H9 (cell line): Measurements from ENCODE around the gene CAMTA1. TPM values are rescaled to one million over a fixed set of nuclear protein-coding genes. Genes with fewer than 3 reads are reported as not detected.

Experiments used
- DNase-seq: peaks from one replicate; pipeline ENCODE4 v3.0.0-alpha.2; 2017
- H2AFZ ChIP-seq: one replicate; pipeline ENCODE4 v1.6.1; 2013; ENCODE audit warnings: mild to moderate bottlenecking, low read length, control low read depth, moderate library complexity
- H2AK5ac ChIP-seq: 2 replicates; pipeline ENCODE4 v1.6.1; 2013; ENCODE audit warnings: low read length, control low read depth, mixed read lengths; ENCODE audit not compliant: insufficient read length
- H2BK120ac ChIP-seq: one replicate; pipeline ENCODE4 v1.6.1; 2013; ENCODE audit warnings: low read depth, mild to moderate bottlenecking, low read length, control low read depth, inconsistent platforms; ENCODE audit not compliant: poor library complexity, severe bottlenecking
- H2BK12ac ChIP-seq: 2 replicates; pipeline ENCODE4 v1.6.1; 2013; ENCODE audit warnings: low read length, control low read depth, mixed read lengths, low read depth; ENCODE audit not compliant: insufficient read length
- H2BK15ac ChIP-seq: 2 replicates; pipeline ENCODE4 v1.6.1; 2013; ENCODE audit warnings: low read depth, low read length, control low read depth
- H2BK20ac ChIP-seq: one replicate; pipeline ENCODE4 v1.6.1; 2013; ENCODE audit warnings: low read depth, mild to moderate bottlenecking, low read length, control low read depth, inconsistent platforms; ENCODE audit not compliant: poor library complexity, severe bottlenecking
- H2BK5ac ChIP-seq: 2 replicates; pipeline ENCODE4 v1.6.1; 2013; ENCODE audit warnings: low read length, control low read depth, mixed read lengths; ENCODE audit not compliant: insufficient read length
- H3K14ac ChIP-seq: 2 replicates; pipeline ENCODE4 v1.6.1; 2013; ENCODE audit warnings: low read length, control low read depth; ENCODE audit not compliant: insufficient read depth
- H3K18ac ChIP-seq: 2 replicates; pipeline ENCODE4 v1.6.1; 2013; ENCODE audit warnings: low read depth, mild to moderate bottlenecking, mixed read lengths, low read length, control low read depth; ENCODE audit not compliant: insufficient read length
- H3K23ac ChIP-seq: 2 replicates; pipeline ENCODE4 v1.6.1; 2013; ENCODE audit warnings: low read length, control low read depth, mixed read lengths, low read depth; ENCODE audit not compliant: insufficient read length
- H3K23me2 ChIP-seq: 2 replicates; pipeline ENCODE4 v1.6.1; 2013; ENCODE audit warnings: low read depth, mild to moderate bottlenecking, mixed read lengths, low read length, control low read depth; ENCODE audit not compliant: insufficient read length, poor library complexity, severe bottlenecking
- H3K27ac ChIP-seq: 2 replicates; pipeline ENCODE4 v1.5.1; 2013; ENCODE audit warnings: low read length, control low read depth, mixed read lengths, low read depth; ENCODE audit not compliant: insufficient read length
- H3K27me3 ChIP-seq: 2 replicates; pipeline ENCODE4 v1.6.1; 2013; ENCODE audit warnings: low read length, control low read depth, inconsistent platforms; ENCODE audit not compliant: insufficient read depth
- H3K4ac ChIP-seq: 2 replicates; pipeline ENCODE4 v1.6.1; 2013; ENCODE audit warnings: low read depth, mild to moderate bottlenecking, control low read depth, inconsistent platforms, low read length, moderate library complexity
- H3K4me1 ChIP-seq: 2 replicates; pipeline ENCODE4 v1.6.1; 2013; ENCODE audit warnings: low read length, control low read depth, inconsistent platforms; ENCODE audit not compliant: insufficient read depth
- H3K4me2 ChIP-seq: 2 replicates; pipeline ENCODE4 v1.6.1; 2013; ENCODE audit warnings: low read length, control low read depth, mixed read lengths; ENCODE audit not compliant: insufficient read length, insufficient read depth
- H3K56ac ChIP-seq: 2 replicates; pipeline ENCODE4 v1.6.1; 2013; ENCODE audit warnings: low read depth, mild to moderate bottlenecking, mixed read lengths, low read length, control low read depth; ENCODE audit not compliant: insufficient read length
- H3K79me1 ChIP-seq: 2 replicates; pipeline ENCODE4 v1.6.1; 2013; ENCODE audit warnings: low read depth, mild to moderate bottlenecking, moderate library complexity, low read length, control low read depth, inconsistent platforms; ENCODE audit not compliant: insufficient read depth, poor library complexity, severe bottlenecking
- H3K79me2 ChIP-seq: 2 replicates; pipeline ENCODE4 v1.6.1; 2013; ENCODE audit warnings: low read length, control low read depth, inconsistent platforms; ENCODE audit not compliant: insufficient read depth
- H3K9ac ChIP-seq: 2 replicates; pipeline ENCODE4 v1.6.1; 2013; ENCODE audit warnings: low read length, control low read depth, mixed read lengths; ENCODE audit not compliant: insufficient read length; ENCODE audit errors: extremely low read depth
- H3K9me3 ChIP-seq: one replicate; pipeline ENCODE4 v1.6.1; 2013; ENCODE audit warnings: low read depth, low read length, inconsistent platforms; ENCODE audit not compliant: control insufficient read depth
- H3T11ph ChIP-seq: one replicate; pipeline ENCODE4 v1.6.1; 2013; ENCODE audit warnings: mild to moderate bottlenecking, low read length, control low read depth, inconsistent platforms
- H4K20me1 ChIP-seq: one replicate; pipeline ENCODE4 v1.6.1; 2013; ENCODE audit not compliant: control insufficient read depth, insufficient read length, insufficient read depth
- H4K5ac ChIP-seq: 2 replicates; pipeline ENCODE4 v1.6.1; 2013; ENCODE audit warnings: low read depth, mild to moderate bottlenecking, mixed read lengths, low read length, control low read depth; ENCODE audit not compliant: insufficient read length
- H4K8ac ChIP-seq: replicated peaks from 2 replicates; pipeline ENCODE4 v1.6.1; 2013; ENCODE audit warnings: low read length, control low read depth, mixed read lengths, low read depth; ENCODE audit not compliant: insufficient read length
- H4K91ac ChIP-seq: 2 replicates; pipeline ENCODE4 v1.6.1; 2013; ENCODE audit warnings: low read depth, mild to moderate bottlenecking, moderate library complexity, mixed read lengths, low read length, control low read depth; ENCODE audit not compliant: insufficient read length
- H3K27ac Mint-ChIP-seq, 3 experiments: 2 replicates in 2 of 3; 3 replicates in 1 of 3; pipeline ENCODE4 v1.8.0; 2020 to 2021; ENCODE audit warnings: mixed read lengths in 3 of 3, mild to moderate bottlenecking in 1 of 3, moderate library complexity in 1 of 3
- H3K27me3 Mint-ChIP-seq: 2 replicates; pipeline ENCODE4 v1.8.0; 2021; ENCODE audit warnings: low read depth, mild to moderate bottlenecking, moderate library complexity, mixed read lengths
- H3K36me3 Mint-ChIP-seq, 3 experiments: 2 replicates in 2 of 3; 3 replicates in 1 of 3; pipeline ENCODE4 v1.8.0; 2020 to 2021; ENCODE audit warnings: low read depth in 3 of 3, mixed read lengths in 3 of 3; ENCODE audit not compliant: insufficient read depth in 1 of 3
- H3K4me1 Mint-ChIP-seq, 2 experiments: 2 replicates each; pipeline ENCODE4 v1.8.0; 2020; ENCODE audit warnings: mixed read lengths in 2 of 2
- H3K4me3 Mint-ChIP-seq, 2 experiments: 2 replicates in 1 of 2; 3 replicates in 1 of 2; pipeline ENCODE4 v1.8.0; 2020 to 2021; ENCODE audit warnings: mild to moderate bottlenecking in 2 of 2, mixed read lengths in 2 of 2, moderate library complexity in 1 of 2
- H3K9me3 Mint-ChIP-seq, 2 experiments: 2 replicates in 1 of 2; 3 replicates in 1 of 2; pipeline ENCODE4 v1.8.0; 2020; ENCODE audit warnings: mild to moderate bottlenecking in 2 of 2, mixed read lengths in 2 of 2, moderate library complexity in 1 of 2
- CTCF ChIP-seq: fragments of 200-600 bp; sonication (generic); conservative IDR thresholded peaks from 3 replicates; pipeline ENCODE4 v1.8.0; 2021; ENCODE audit warnings: antibody characterized with exemption, mild to moderate bottlenecking
- WGBS: extraction: QIAGEN DNeasy Blood & Tissue Kit; methylation state at CpG from one replicate; pipeline ENCODE4 v1.1.7; 2013; ENCODE audit warnings: missing lambda C conversion rate, low lambda C conversion rate, mixed read lengths; ENCODE audit not compliant: insufficient read length; ENCODE audit errors: extremely low coverage; 5-methylcytosine and 5-hydroxymethylcytosine counted together
- total RNA-seq: library from RNA; stranded (reverse); gene quantifications from 2 replicates; pipeline ENCODE4 v1.2.1, GENCODE V29; 2021

Gene CAMTA1
- total RNA-seq, 1 experiment from 2014 or later, result 115 TPM

- no peak overlapping the region for H3K9ac ChIP-seq
- Mint-ChIP-seq H3K36me3 (0 out of 7 replicates have a peak, but pooled peaks cover 0 to 5% (median 0%) of the 10 kb centered on the region in 3 experiments), H3K4me1 (peaks cover 23 to 26% of the 10 kb centered on the region in 2 experiments), H3K27ac (no peak overlapping the region), H3K27me3 (no peaks in the 10 kb centered on the region), H3K4me3 (no peak overlapping the region), H3K9me3 (no peaks in the 10 kb centered on the region)
- no peak overlapping the region for H2BK20ac ChIP-seq
- H3K79me2 ChIP-seq, result peaks cover 25% of the 10 kb centered on the region; the same call in 1 of the 2 replicates
- no peaks in the 10 kb centered on the region for H3K23me2 ChIP-seq
- H4K91ac ChIP-seq, result no peak overlapping the region
- no peak overlapping the region for H3K23ac ChIP-seq
- no peak overlapping the region for H3K56ac ChIP-seq
- H3T11ph ChIP-seq, result no peak overlapping the region
- H3K18ac ChIP-seq, result no peak overlapping the region
- no peak overlapping the region for H3K14ac ChIP-seq
- H2BK5ac ChIP-seq, result no peak overlapping the region
- no peaks in the 10 kb centered on the region for H3K27me3 ChIP-seq
- H2BK15ac ChIP-seq, result no peak overlapping the region
- peaks cover 2% of the 10 kb centered on the region; the same call in 1 of the 2 replicates for H3K4me1 ChIP-seq
- no peak overlapping the region for H4K5ac ChIP-seq
- peaks cover 3% of the 10 kb centered on the region for H3K79me1 ChIP-seq
- no peak overlapping the region for H3K27ac ChIP-seq
- WGBS, result no CpG with 5 or more reads among the region's 1 CpG
- H4K20me1 ChIP-seq, result no peaks in the 10 kb centered on the region
- no peak overlapping the region for H2BK120ac ChIP-seq
- no peak overlapping the region for H3K4ac ChIP-seq
- no peak for TF ChIP-seq CTCF
- no peak overlapping the region for H2BK12ac ChIP-seq
- H2AFZ ChIP-seq, result no peak overlapping the region
- no peak overlapping the region for H4K8ac ChIP-seq
- no peak overlapping the region for H3K4me2 ChIP-seq
- H3K9me3 ChIP-seq, result no peaks in the 10 kb centered on the region
- H2AK5ac ChIP-seq, result no peak overlapping the region
- no peak for DNase-seq
Observed at GRCh38 chr1:6813165-6813564, 27.9 kb downstream of the CAMTA1 start.
